Fibroblast of lung (primary cell): ENCODE measurements around the gene ARPP19.

Source experiments
- CTCF ChIP-seq, 2 donors: IDR thresholded peaks in 1 of 2; conservative IDR thresholded peaks in 1 of 2; 1 replicate in 1 of 2; 2 replicates in 1 of 2; pipeline ENCODE4 v1.5.1; 2011 to 2012; ENCODE audit warnings: low read length in 2 of 2, control low read depth in 1 of 2, inconsistent platforms in 1 of 2, low read depth in 1 of 2, mild to moderate bottlenecking in 1 of 2
- EZH2 ChIP-seq: IDR thresholded peaks from 2 replicates; pipeline ENCODE4 v1.5.1; 2012; ENCODE audit warnings: low read length, control low read depth, mild to moderate bottlenecking; ENCODE audit errors: missing control alignments

- no peak for TF ChIP-seq CTCF (conservative IDR thresholded peaks at IDR 0.05 in 1 of 2, IDR thresholded peaks at IDR 0.05 in 1 of 2; ENCODE audit: low read depth in 1 of 2, low read length in 2 of 2)
- no peak for TF ChIP-seq EZH2
Observed at GRCh38 chr15:52559575-52559974, 9.3 kb downstream of the ARPP19 start.
